GM21825 (cell line): ENCODE data around the gene GALK2.
A peak's percentile ranks its signal among the peaks of the same experiment; 100 is the strongest.
"Not testable (repeated sequence)": the region's sequence is repeated elsewhere in the genome, so short reads cannot be mapped to it uniquely, and the experiment has no call there.

Source experiments
- ATAC-seq: cut with Tn5 transposase; IDR thresholded peaks from one replicate; pipeline ENCODE4 v1.9.1; 2021; ENCODE audit warnings: mild to moderate bottlenecking, moderate library complexity; ENCODE audit not compliant: unreplicated experiment

GALK2 gene

GRCh38 chr15:49163678-49164077 is 6.4 kb upstream of the GALK2 start:
- ATAC-seq: no peak

GRCh38 chr15:49164865-49165264 is 5.2 kb upstream of the GALK2 start:
- no peak for ATAC-seq

- no peak for ATAC-seq
Observed at GRCh38 chr15:49168016-49168415, 2.0 kb upstream of the GALK2 start.

GRCh38 chr15:49171790-49172189 is 1.7 kb downstream of the GALK2 start:
- no peak for ATAC-seq

GRCh38 chr15:49174902-49175301 is 4.9 kb downstream of the GALK2 start:
- no peak for ATAC-seq

- not testable (repeated sequence) for ATAC-seq
Observed at GRCh38 chr15:49175582-49176397, 5.7 kb downstream of the GALK2 start.

GRCh38 chr15:49178497-49178896 is 8.4 kb downstream of the GALK2 start:
- ATAC-seq: no peak

- ATAC-seq: no peak
Observed at GRCh38 chr15:49179433-49180190, 9.6 kb downstream of the GALK2 start.

- no peak for ATAC-seq
Observed at GRCh38 chr15:49182128-49182527, 12.1 kb downstream of the GALK2 start.

- not testable (repeated sequence) for ATAC-seq
Observed at GRCh38 chr15:49183741-49184140, 13.7 kb downstream of the GALK2 start.

GRCh38 chr15:49185473-49185872 is 15.4 kb downstream of the GALK2 start:
- peak; percentile 84 for ATAC-seq

- ATAC-seq: no peak
Observed at GRCh38 chr15:49187549-49188245, 17.6 kb downstream of the GALK2 start.

- no peak for ATAC-seq
Observed at GRCh38 chr15:49188933-49189332, 18.9 kb downstream of the GALK2 start.

- no peak for ATAC-seq
Observed at GRCh38 chr15:49189631-49190030, 19.6 kb downstream of the GALK2 start.

GRCh38 chr15:49190586-49190985 is 20.5 kb downstream of the GALK2 start:
- ATAC-seq: no peak

GRCh38 chr15:49191892-49192291 is 21.8 kb downstream of the GALK2 start:
- no peak for ATAC-seq

GRCh38 chr15:49196856-49197255 is 26.8 kb downstream of the GALK2 start:
- ATAC-seq: no peak

GRCh38 chr15:49199666-49200065 is 29.6 kb downstream of the GALK2 start:
- ATAC-seq: no peak

GRCh38 chr15:49200347-49200746 is 30.3 kb downstream of the GALK2 start:
- no peak for ATAC-seq

GRCh38 chr15:49208102-49208501 is 38.1 kb downstream of the GALK2 start:
- not testable (repeated sequence) for ATAC-seq

GRCh38 chr15:49212897-49213296 is 42.9 kb downstream of the GALK2 start:
- ATAC-seq: no peak
